ENCODE results near the gene LRP8. TPM values are rescaled to one million over a fixed set of nuclear protein-coding genes. Genes with fewer than 3 reads are reported as not detected.
A peak's percentile ranks its signal among the peaks of the same experiment; 100 is the strongest.

The LRP8 gene
- total RNA-seq, 1 donor from 2014 or later = 8.4 TPM

DNA sequence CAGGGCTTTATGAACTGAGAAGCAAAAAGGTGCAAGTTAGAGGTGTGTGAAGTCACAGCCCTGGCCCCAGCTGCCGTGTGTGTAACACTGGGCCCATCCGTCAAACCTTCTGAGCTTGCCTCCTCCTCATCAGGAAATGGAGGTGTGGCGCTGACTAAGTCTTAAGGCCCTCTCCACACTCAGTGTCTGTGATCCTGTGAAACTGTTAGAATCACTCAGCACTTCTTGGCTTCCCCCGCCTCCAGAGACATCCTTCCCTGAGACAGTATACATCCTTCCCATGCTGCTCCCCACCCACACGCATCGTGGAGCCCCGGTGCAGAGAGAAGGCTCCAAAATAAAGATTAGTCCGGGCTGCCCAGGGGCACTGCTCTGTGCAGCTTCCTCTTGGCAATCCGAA is 33.3 kb downstream of the LRP8 start:
- Histone ChIP-seq H3K4me3 (ENCODE audit: low read depth, low read length) (no peak overlapping the region), H3K27me3 (ENCODE audit: control insufficient read depth, insufficient read depth, low read length) (no peaks in the 10 kb centered on the region), H3K36me3 (ENCODE audit: control insufficient read depth, insufficient read depth, low read length) (peaks cover 2% of the 10 kb centered on the region)
- DNase-seq (ENCODE audit: low read depth) (peak; percentile 88), FAIRE-seq (peak; percentile 62)
- TF ChIP-seq, protein P1, sequence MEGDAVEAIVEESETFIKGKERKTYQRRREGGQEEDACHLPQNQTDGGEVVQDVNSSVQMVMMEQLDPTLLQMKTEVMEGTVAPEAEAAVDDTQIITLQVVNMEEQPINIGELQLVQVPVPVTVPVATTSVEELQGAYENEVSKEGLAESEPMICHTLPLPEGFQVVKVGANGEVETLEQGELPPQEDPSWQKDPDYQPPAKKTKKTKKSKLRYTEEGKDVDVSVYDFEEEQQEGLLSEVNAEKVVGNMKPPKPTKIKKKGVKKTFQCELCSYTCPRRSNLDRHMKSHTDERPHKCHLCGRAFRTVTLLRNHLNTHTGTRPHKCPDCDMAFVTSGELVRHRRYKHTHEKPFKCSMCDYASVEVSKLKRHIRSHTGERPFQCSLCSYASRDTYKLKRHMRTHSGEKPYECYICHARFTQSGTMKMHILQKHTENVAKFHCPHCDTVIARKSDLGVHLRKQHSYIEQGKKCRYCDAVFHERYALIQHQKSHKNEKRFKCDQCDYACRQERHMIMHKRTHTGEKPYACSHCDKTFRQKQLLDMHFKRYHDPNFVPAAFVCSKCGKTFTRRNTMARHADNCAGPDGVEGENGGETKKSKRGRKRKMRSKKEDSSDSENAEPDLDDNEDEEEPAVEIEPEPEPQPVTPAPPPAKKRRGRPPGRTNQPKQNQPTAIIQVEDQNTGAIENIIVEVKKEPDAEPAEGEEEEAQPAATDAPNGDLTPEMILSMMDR (IDR thresholded peaks at IDR 0.05; ENCODE audit: insufficient read depth, low read length, severe bottlenecking) = no peak

DNA sequence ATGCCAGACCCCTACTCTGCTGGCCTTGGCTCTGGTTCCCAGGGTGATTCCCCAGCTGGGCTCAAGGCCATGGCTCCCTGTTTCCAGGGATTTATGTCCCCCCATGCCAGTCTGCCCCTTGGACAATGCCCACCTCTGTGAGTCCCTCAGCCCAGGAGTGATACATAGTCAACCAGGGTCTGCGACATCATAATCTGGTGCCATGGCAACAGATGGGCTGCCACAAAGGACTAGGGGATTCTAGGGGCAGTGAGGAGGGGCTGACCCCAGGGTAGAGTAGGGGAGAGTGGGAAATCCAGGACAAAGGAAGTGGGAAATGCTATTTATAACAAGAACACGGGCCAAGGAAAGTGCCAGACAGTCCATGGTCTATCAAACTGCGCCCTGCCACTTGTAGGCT is 33.8 kb downstream of the LRP8 start:
- H3K4me3 ChIP-seq (ENCODE audit: low read depth, low read length) = no peak overlapping the region
- no peaks in the 10 kb centered on the region for H3K27me3 ChIP-seq (ENCODE audit: control insufficient read depth, insufficient read depth, low read length)
- TF ChIP-seq, protein P1 (IDR thresholded peaks at IDR 0.05; ENCODE audit: insufficient read depth, low read length, severe bottlenecking) = no peak
- H3K36me3 ChIP-seq (ENCODE audit: control insufficient read depth, insufficient read depth, low read length) = peaks cover 4% of the 10 kb centered on the region
- DNase-seq (ENCODE audit: low read depth) = no peak
- FAIRE-seq = no peak

DNA sequence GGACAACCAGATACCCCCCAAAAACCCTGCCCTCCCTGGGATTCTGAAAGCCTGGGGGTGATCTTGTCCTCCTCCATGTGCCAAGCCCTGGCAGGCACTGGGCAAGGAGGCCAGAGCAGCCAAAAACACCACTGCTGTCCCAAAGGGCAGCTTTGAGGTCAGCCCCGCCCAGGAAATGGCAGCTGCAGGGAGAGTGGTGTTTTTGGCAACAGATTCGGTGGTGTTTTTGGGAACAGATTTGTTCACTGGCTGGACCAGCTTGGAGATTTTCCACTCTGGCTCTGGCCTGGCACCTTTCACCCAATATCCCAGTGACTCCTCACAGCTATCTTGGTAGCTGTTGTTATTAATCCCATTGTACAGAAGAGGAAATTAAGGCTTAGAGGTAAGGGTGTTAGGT is 34.7 kb downstream of the LRP8 start:
- TF ChIP-seq, protein P1 (IDR thresholded peaks at IDR 0.05; ENCODE audit: insufficient read depth, low read length, severe bottlenecking) = no peak
- H3K36me3 ChIP-seq (ENCODE audit: control insufficient read depth, insufficient read depth, low read length) = peaks cover 4% of the 10 kb centered on the region
- FAIRE-seq (peak; percentile 7), DNase-seq (ENCODE audit: low read depth) (no peak)
- H3K4me3 ChIP-seq (ENCODE audit: low read depth, low read length) = no peak overlapping the region
- H3K27me3 ChIP-seq (ENCODE audit: control insufficient read depth, insufficient read depth, low read length) = no peaks in the 10 kb centered on the region

DNA sequence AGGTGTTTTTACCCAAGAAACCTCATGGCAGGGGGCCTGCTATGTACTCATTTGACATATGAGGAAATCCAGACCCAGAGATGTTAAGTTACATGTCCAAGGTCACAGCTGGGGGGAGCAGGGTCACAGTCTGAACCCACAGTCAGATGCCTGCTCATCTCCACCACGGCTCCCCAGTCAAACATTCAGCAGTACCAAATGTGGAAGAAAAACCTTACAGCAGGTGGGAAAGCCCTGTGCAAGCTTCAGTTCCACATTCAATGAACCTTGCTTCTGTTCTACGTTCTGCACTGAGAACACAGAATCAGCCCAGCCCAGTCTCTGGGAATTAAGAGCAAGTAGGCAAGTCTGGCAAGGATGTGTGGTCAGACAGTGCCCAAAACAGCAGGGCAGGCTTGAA is 35.2 kb downstream of the LRP8 start:
- no peak overlapping the region for H3K4me3 ChIP-seq (ENCODE audit: low read depth, low read length)
- no peak for DNase-seq (ENCODE audit: low read depth)

DNA sequence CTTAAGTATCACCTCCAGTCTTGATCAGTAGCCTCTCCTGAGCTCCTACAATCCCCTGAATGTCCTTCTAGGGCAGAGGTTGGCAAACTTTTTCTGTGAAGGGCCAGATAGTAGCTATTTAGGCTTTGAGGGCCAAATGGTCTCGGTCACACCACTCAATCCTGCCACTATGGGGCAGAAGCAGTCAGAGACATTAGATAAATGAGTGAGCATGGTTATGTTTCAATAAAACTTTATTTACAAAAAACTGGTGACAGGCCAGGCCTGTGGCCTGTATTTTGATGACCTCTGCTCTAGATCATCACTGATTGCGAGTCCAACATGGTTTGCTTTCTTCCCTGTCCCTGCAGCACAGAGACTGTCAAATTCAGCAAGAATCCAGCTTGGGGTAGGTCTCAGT is 36.3 kb downstream of the LRP8 start:
- Histone ChIP-seq H3K36me3 (ENCODE audit: control insufficient read depth, insufficient read depth, low read length) (peaks cover 4% of the 10 kb centered on the region), H3K27me3 (ENCODE audit: control insufficient read depth, insufficient read depth, low read length) (no peaks in the 10 kb centered on the region), H3K4me3 (ENCODE audit: low read depth, low read length) (no peak overlapping the region)
- no peak for FAIRE-seq
- TF ChIP-seq, protein P1 (IDR thresholded peaks at IDR 0.05; ENCODE audit: insufficient read depth, low read length, severe bottlenecking) = no peak
- DNase-seq (ENCODE audit: low read depth) = no peak

More for the DNA sequence above, 35.2 kb downstream of the LRP8 start:
- TF ChIP-seq, protein P1 (IDR thresholded peaks at IDR 0.05; ENCODE audit: insufficient read depth, low read length, severe bottlenecking) = no peak
- FAIRE-seq = peak; percentile 52
- Histone ChIP-seq H3K36me3 (ENCODE audit: control insufficient read depth, insufficient read depth, low read length) (peaks cover 4% of the 10 kb centered on the region), H3K27me3 (ENCODE audit: control insufficient read depth, insufficient read depth, low read length) (no peaks in the 10 kb centered on the region)

DNA sequence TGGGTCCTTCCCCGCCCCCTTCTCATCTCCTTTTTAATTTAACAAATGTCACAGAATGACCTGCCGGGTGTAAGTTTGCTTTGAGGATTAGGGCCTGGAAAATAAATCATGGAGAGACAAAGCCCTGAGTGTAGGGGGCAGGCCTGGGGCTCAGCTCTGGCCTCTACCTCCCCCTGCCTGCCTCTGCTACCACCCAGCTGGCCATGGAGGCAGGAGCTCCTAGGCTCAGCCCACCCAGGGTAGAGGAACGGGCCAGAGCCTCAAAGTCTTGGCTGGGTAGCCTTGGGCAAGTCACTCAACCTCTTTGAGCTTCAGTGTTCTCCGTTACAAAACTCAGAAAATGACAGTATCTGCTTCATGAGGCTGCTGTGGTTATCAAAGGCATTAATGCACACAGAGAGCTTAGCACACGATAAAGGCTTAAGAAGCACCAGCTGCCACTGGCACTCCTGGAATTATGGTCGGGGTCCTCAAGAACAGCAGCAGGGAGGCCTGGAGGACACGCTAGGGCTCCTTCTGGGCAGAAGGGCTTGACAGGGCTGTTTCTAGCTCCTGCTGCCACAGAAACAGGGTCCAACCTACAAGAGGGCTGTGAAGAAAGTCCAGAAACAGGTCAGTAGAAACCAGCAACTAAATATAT is 39.0 kb downstream of the LRP8 start:
- TF ChIP-seq, protein P1 (IDR thresholded peaks at IDR 0.05; ENCODE audit: insufficient read depth, low read length, severe bottlenecking) = no peak
- Histone ChIP-seq H3K36me3 (ENCODE audit: control insufficient read depth, insufficient read depth, low read length) (peaks cover 4% of the 10 kb centered on the region), H3K27me3 (ENCODE audit: control insufficient read depth, insufficient read depth, low read length) (no peaks in the 10 kb centered on the region), H3K4me3 (ENCODE audit: low read depth, low read length) (no peak overlapping the region)
- no peak for FAIRE-seq
- no peak for DNase-seq (ENCODE audit: low read depth)

Measured in bronchial epithelial cell (primary cell).